GM19467 (cell line): ENCODE data around the gene LMAN2.

Experiments
- ATAC-seq: cut with Tn5 transposase; IDR thresholded peaks from one replicate; pipeline ENCODE4 v1.9.1; 2021; ENCODE audit warnings: mild to moderate bottlenecking, moderate library complexity; ENCODE audit not compliant: unreplicated experiment

LMAN2 gene

DNA sequence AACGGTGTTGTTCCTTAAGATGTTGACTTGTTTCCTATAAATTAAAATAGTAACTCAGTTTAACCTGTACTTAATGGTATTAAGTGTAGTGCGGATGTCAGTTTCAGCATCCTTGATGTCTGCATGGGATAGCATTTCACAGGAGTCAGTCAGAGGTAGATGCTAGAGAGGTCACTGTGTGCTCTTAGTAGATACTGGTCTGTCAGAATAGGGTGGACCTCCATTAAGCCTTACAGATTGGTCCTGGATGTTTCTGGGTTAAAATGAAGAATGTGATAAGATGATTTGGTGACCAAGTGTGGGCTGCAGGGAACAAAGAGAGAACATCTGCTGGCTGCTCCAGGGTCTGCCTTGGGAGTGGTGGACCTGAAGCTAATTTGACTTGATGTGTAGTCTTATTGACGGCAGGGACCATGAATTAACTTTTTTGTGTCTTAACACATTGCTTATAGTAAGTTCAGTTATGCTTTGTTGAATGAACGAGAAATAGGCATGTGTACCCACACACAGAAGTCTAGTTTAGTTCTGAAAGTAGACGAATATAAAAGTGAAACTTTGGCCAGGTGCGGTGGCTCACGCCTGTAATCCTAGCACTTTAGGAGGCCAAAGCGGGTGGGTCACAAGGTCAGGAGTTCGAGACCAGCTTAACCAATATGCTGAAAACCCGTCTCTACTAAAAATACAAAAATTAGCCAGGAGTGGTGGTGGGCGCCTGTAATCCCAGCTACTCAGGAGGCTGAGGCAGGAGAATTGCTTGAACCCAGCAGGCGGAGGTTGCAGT lies 60.5 kb downstream of the LMAN2 start:
- ATAC-seq, result no peak

GRCh38 chr5:177288191-177288590 lies 63.3 kb downstream of the LMAN2 start:
- ATAC-seq, result no peak
